ENCODE measurements around the gene DOP1A.
A peak's percentile ranks its signal among the peaks of the same experiment; 100 is the strongest.

Gene DOP1A

GRCh38 chr6:83067448-83068439 is at the start of gene DOP1A:
TSS of gene DOP1A (plus strand) at chr6:83067671. CDS start at chr6:83096978, 29,307 bp downstream.
- peak; percentile 91 to 92 for DNase-seq (ENCODE audit: low read depth in 2 of 2)

GRCh38 chr6:83019741-83020140 is 47.7 kb upstream of the DOP1A start:
- DNase-seq (ENCODE audit: low read depth in 2 of 2), result no peak

- DNase-seq (ENCODE audit: low read depth in 2 of 2), result no peak
These were observed 35.8 kb upstream of the DOP1A start for GRCh38 chr6:83031689-83032088.

GRCh38 chr6:83038246-83038645 is 29.2 kb upstream of the DOP1A start:
- DNase-seq (ENCODE audit: low read depth in 2 of 2), result no peak

- DNase-seq (ENCODE audit: low read depth in 2 of 2), result no peak
These were observed 24.9 kb upstream of the DOP1A start for GRCh38 chr6:83042467-83043053.

- DNase-seq (ENCODE audit: low read depth in 2 of 2), result no peak
These were observed 23.2 kb upstream of the DOP1A start for GRCh38 chr6:83044091-83044768.

- no peak for DNase-seq (ENCODE audit: low read depth in 2 of 2)
These were observed 20.3 kb upstream of the DOP1A start for GRCh38 chr6:83047065-83047754.

GRCh38 chr6:83051377-83052172 is 15.9 kb upstream of the DOP1A start:
- no peak for DNase-seq (ENCODE audit: low read depth in 2 of 2)

- no peak for DNase-seq (ENCODE audit: low read depth in 2 of 2)
These were observed 13.8 kb upstream of the DOP1A start for GRCh38 chr6:83053678-83054077.

- DNase-seq (ENCODE audit: low read depth in 2 of 2), result no peak
These were observed 12.0 kb upstream of the DOP1A start for GRCh38 chr6:83055366-83055964.

GRCh38 chr6:83057705-83058321 is 9.7 kb upstream of the DOP1A start:
- no peak for DNase-seq (ENCODE audit: low read depth in 2 of 2)

GRCh38 chr6:83061190-83061589 is 6.3 kb upstream of the DOP1A start:
- no peak for DNase-seq (ENCODE audit: low read depth in 2 of 2)

- no peak for DNase-seq (ENCODE audit: low read depth in 2 of 2)
These were observed 5.2 kb upstream of the DOP1A start for GRCh38 chr6:83062225-83062624.

- DNase-seq (ENCODE audit: low read depth in 2 of 2), result peak; percentile 80 to 82
These were observed 1.8 kb upstream of the DOP1A start, which contains the start of gene UBE3D for GRCh38 chr6:83065511-83066192. TSS of gene UBE3D (minus strand) at chr6:83065841. CDS start at chr6:83065718, 123 bp downstream.

- DNase-seq (ENCODE audit: low read depth in 2 of 2), result no peak
These were observed 1.1 kb downstream of the DOP1A start for GRCh38 chr6:83068616-83069015.

- no peak for DNase-seq (ENCODE audit: low read depth in 2 of 2)
These were observed 2.2 kb downstream of the DOP1A start for GRCh38 chr6:83069633-83070032.

GRCh38 chr6:83071023-83071422 is 3.6 kb downstream of the DOP1A start:
- no peak for DNase-seq (ENCODE audit: low read depth in 2 of 2)

GRCh38 chr6:83071707-83072106 is 4.2 kb downstream of the DOP1A start:
- no peak for DNase-seq (ENCODE audit: low read depth in 2 of 2)

GRCh38 chr6:83072726-83073125 is 5.3 kb downstream of the DOP1A start:
- no peak for DNase-seq (ENCODE audit: low read depth in 2 of 2)

Data from stimulated activated CD8-positive, alpha-beta memory T cell treated with anti-CD3 and anti-CD28 coated beads, Interleukin-15, amount 100 ng/mL, for 4 hours (primary cell).